ENCODE measurements around the gene IL17C.

DNA sequence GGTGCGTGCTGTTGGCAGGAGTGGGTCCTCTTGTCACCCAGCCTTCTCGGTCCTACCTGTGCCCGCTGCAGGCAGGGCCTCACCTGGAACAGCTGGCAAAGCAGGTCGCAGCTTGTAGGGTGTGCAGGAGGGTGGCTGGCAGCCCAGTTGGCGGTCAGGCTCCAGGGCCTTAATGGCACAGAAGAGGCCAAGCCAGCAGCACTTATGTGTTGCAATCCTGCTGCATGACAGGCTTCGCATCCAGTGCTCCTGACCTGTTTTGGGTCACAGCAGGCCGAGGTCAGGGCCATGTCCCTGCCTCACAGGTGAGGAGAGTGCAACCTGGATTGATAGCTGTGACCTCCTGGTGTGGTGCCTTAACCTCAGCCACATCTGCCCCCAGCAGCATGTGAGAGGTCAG, 36.3 kb upstream of the IL17C start:
- TF ChIP-seq ZNF561 (CRISPR knock-in tag; conservative IDR thresholded peaks at IDR 0.05) (no peak), MYBL2 (IDR thresholded peaks at IDR 0.05; ENCODE audit: low read depth) (no peak), MYBL2 (CRISPR knock-in tag; IDR thresholded peaks at IDR 0.05; ENCODE audit: borderline replicate concordance) (no peak), ZNF232 (CRISPR knock-in tag; IDR thresholded peaks at IDR 0.05) (no peak), ZEB2 (IDR thresholded peaks at IDR 0.05) (no peak), POU5F1 (IDR thresholded peaks at IDR 0.05; ENCODE audit: borderline replicate concordance, low read depth, low read length, partially characterized antibody) (no peak), SAFB2 (IDR thresholded peaks at IDR 0.05; ENCODE audit: borderline replicate concordance, low read depth, low read length, severe bottlenecking) (no peak), CBFA2T2 (conservative IDR thresholded peaks at IDR 0.05) (no peak), PPARD (CRISPR knock-in tag; IDR thresholded peaks at IDR 0.05) (no peak), KLF6 (CRISPR knock-in tag; IDR thresholded peaks at IDR 0.05; ENCODE audit: borderline replicate concordance) (no peak), GTF2F1 (IDR thresholded peaks at IDR 0.05; ENCODE audit: low read depth, low read length) (no peak)
- TF ChIP-seq, protein P1, sequence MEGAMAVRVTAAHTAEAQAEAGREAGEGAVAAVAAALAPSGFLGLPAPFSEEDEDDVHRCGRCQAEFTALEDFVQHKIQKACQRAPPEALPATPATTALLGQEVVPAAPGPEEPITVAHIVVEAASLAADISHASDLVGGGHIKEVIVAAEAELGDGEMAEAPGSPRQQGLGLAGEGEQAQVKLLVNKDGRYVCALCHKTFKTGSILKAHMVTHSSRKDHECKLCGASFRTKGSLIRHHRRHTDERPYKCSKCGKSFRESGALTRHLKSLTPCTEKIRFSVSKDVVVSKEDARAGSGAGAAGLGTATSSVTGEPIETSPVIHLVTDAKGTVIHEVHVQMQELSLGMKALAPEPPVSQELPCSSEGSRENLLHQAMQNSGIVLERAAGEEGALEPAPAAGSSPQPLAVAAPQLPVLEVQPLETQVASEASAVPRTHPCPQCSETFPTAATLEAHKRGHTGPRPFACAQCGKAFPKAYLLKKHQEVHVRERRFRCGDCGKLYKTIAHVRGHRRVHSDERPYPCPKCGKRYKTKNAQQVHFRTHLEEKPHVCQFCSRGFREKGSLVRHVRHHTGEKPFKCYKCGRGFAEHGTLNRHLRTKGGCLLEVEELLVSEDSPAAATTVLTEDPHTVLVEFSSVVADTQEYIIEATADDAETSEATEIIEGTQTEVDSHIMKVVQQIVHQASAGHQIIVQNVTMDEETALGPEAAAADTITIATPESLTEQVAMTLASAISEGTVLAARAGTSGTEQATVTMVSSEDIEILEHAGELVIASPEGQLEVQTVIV (CRISPR knock-in tag; IDR thresholded peaks at IDR 0.05; ENCODE audit: borderline replicate concordance) = no peak
- TF ChIP-seq, protein P2, sequence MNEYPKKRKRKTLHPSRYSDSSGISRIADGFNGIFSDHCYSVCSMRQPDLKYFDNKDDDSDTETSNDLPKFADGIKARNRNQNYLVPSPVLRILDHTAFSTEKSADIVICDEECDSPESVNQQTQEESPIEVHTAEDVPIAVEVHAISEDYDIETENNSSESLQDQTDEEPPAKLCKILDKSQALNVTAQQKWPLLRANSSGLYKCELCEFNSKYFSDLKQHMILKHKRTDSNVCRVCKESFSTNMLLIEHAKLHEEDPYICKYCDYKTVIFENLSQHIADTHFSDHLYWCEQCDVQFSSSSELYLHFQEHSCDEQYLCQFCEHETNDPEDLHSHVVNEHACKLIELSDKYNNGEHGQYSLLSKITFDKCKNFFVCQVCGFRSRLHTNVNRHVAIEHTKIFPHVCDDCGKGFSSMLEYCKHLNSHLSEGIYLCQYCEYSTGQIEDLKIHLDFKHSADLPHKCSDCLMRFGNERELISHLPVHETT (CRISPR knock-in tag; conservative IDR thresholded peaks at IDR 0.05 in 1 of 2, IDR thresholded peaks at IDR 0.05 in 1 of 2) = no peak
- TF ChIP-seq, protein P3, sequence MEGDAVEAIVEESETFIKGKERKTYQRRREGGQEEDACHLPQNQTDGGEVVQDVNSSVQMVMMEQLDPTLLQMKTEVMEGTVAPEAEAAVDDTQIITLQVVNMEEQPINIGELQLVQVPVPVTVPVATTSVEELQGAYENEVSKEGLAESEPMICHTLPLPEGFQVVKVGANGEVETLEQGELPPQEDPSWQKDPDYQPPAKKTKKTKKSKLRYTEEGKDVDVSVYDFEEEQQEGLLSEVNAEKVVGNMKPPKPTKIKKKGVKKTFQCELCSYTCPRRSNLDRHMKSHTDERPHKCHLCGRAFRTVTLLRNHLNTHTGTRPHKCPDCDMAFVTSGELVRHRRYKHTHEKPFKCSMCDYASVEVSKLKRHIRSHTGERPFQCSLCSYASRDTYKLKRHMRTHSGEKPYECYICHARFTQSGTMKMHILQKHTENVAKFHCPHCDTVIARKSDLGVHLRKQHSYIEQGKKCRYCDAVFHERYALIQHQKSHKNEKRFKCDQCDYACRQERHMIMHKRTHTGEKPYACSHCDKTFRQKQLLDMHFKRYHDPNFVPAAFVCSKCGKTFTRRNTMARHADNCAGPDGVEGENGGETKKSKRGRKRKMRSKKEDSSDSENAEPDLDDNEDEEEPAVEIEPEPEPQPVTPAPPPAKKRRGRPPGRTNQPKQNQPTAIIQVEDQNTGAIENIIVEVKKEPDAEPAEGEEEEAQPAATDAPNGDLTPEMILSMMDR (IDR thresholded peaks at IDR 0.05 in 2 of 3, conservative IDR thresholded peaks at IDR 0.05 in 1 of 3; ENCODE audit: insufficient read depth in 2 of 3, low read depth in 1 of 3, low read length in 3 of 3) = no peak

Data from K562 (cell line).